MM.1S (cell line): ENCODE measurements around the gene FARP1.

ENCODE experiments used
- CTCF ChIP-seq: fragments of 300-600 bp; sonication (generic); IDR thresholded peaks from 2 replicates; pipeline ENCODE4 v1.5.1; 2016; ENCODE audit warnings: antibody characterized with exemption, low read length, mixed read lengths
- EZH2 ChIP-seq: fragments of 300-600 bp; sonication (generic); optimal IDR thresholded peaks from 2 replicates; pipeline ENCODE3; 2017; ENCODE audit warnings: low read depth, mild to moderate bottlenecking, antibody characterized with exemption, low read length, mixed read lengths

GRCh38 chr13:98403076-98403475 lies 260.2 kb downstream of the FARP1 start:
- no peak for TF ChIP-seq CTCF
- TF ChIP-seq EZH2 = no peak
